Sigmoid colon (tissue), 7 donors: ENCODE data around the gene SERPINB12. TPM values are rescaled to one million over a fixed set of nuclear protein-coding genes. Genes with fewer than 3 reads are reported as not detected.
A peak's percentile ranks its signal among the peaks of the same experiment; 100 is the strongest.

Experiments
- DNase-seq: peaks from one replicate; pipeline ENCODE4 v3.0.0-alpha.2; 2019
- H3K27ac ChIP-seq, 4 donors: fragments of 200-600 bp; sonication (generic); one replicate each; pipeline ENCODE4 v1.5.1; 2016 to 2019; ENCODE audit warnings: mild to moderate bottlenecking in 1 of 4
- H3K27me3 ChIP-seq, 3 donors: fragments of 200-600 bp; sonication (generic); one replicate each; pipeline ENCODE4 v1.5.1; 2019; ENCODE audit warnings: mild to moderate bottlenecking in 1 of 3
- H3K36me3 ChIP-seq, 4 donors: fragments of 200-600 bp; sonication (generic); one replicate each; pipeline ENCODE4 v1.5.1; 2016 to 2019
- H3K4me1 ChIP-seq, 4 donors: fragments of 200-600 bp; sonication (generic); one replicate each; pipeline ENCODE4 v1.5.1; 2017 to 2019
- H3K4me3 ChIP-seq, 4 donors: fragments of 200-600 bp; sonication (generic); one replicate each; pipeline ENCODE4 v1.5.1; 2017 to 2019; ENCODE audit warnings: mild to moderate bottlenecking in 2 of 4, moderate library complexity in 1 of 4
- H3K9me3 ChIP-seq, 4 donors: fragments of 200-600 bp in 3 of 4; sonication (generic) in 3 of 4; one replicate each; pipeline versions ENCODE4 v1.5.1 to v1.6.1; 2013 to 2019
- EP300 ChIP-seq, 4 donors: sonication (generic); formaldehyde crosslinking; IDR thresholded peaks; one replicate each; pipeline ENCODE4 v1.6.1; 2017; ENCODE audit warnings: antibody characterized with exemption in 4 of 4
- POLR2A ChIP-seq, 2 donors: fragments of 450-650 bp; IDR thresholded peaks; one replicate each; pipeline ENCODE4 v1.6.1; 2016; ENCODE audit warnings: antibody characterized with exemption in 2 of 2, mild to moderate bottlenecking in 2 of 2, moderate library complexity in 2 of 2
- POLR2AphosphoS5 ChIP-seq, 4 donors: sonication (generic); formaldehyde crosslinking; IDR thresholded peaks; one replicate each; pipeline ENCODE4 v1.6.1; 2017; ENCODE audit warnings: antibody characterized with exemption in 4 of 4
- WGBS, 2 donors: extraction: QIAGEN DNeasy Blood & Tissue Kit; methylation state at CpG; one replicate each; pipeline ENCODE4 v1.1.7; 2013; 5-methylcytosine and 5-hydroxymethylcytosine counted together
- intact Hi-C: fragments of 100-400 bp; cut with DNase I; formaldehyde crosslinking; loops from one replicate; pipeline ENCODE4 v1.15.1; 2023
- polyA plus RNA-seq, 3 donors: library from polyadenylated mRNA; stranded (reverse); fragments of 200-250 nt; gene quantifications; one replicate each; pipeline ENCODE4 v1.2.3, GENCODE V29; 2013
- total RNA-seq, 4 donors: library from RNA; depleted of rRNA; stranded (reverse); fragments of >200 nt; gene quantifications; one replicate each; pipeline ENCODE4 v1.1.0, GENCODE V29; 2016
- TF ChIP-seq, protein P1 (sequence below), 4 experiments: fragments of 450-650 bp in 3 of 4; fragments of 200-600 bp in 1 of 4; IDR thresholded peaks; one replicate each; pipeline ENCODE4 v1.5.1; 2016 to 2019; ENCODE audit warnings: antibody characterized with exemption in 4 of 4, mild to moderate bottlenecking in 3 of 4, moderate library complexity in 2 of 4
- donor health status: healthy with polysubstance abuse.
- donor health status: Bipolar disorder and iron deficiency.
- donor health status: healthy.

The SERPINB12 gene
- total and polyA plus RNA-seq, 7 donors: not detected

DNA sequence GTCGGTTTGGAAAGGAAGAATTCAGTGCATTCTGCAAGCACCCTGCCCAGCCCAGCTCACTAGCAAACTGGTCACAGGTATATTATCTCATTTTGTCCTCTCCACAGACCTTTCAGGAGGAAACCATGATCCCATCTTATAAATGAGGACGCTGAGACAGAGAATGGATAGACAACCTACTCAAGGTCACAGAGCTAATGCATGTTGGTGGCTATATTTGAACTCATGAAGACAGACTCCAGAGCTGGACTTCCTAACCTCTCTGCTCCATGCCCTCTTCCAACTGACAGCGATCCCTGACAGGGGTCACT is 35.9 kb upstream of the SERPINB12 start:
- TF ChIP-seq POLR2AphosphoS5 (IDR thresholded peaks at IDR 0.05): no peak
- TF ChIP-seq, protein P1, sequence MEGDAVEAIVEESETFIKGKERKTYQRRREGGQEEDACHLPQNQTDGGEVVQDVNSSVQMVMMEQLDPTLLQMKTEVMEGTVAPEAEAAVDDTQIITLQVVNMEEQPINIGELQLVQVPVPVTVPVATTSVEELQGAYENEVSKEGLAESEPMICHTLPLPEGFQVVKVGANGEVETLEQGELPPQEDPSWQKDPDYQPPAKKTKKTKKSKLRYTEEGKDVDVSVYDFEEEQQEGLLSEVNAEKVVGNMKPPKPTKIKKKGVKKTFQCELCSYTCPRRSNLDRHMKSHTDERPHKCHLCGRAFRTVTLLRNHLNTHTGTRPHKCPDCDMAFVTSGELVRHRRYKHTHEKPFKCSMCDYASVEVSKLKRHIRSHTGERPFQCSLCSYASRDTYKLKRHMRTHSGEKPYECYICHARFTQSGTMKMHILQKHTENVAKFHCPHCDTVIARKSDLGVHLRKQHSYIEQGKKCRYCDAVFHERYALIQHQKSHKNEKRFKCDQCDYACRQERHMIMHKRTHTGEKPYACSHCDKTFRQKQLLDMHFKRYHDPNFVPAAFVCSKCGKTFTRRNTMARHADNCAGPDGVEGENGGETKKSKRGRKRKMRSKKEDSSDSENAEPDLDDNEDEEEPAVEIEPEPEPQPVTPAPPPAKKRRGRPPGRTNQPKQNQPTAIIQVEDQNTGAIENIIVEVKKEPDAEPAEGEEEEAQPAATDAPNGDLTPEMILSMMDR (IDR thresholded peaks at IDR 0.05): no peak
- TF ChIP-seq EP300 (IDR thresholded peaks at IDR 0.05): no peak
- TF ChIP-seq POLR2A (IDR thresholded peaks at IDR 0.05): no peak
- H3K4me1 ChIP-seq: no peaks in the 10 kb centered on the region
- no peaks in the 10 kb centered on the region for H3K36me3 ChIP-seq
- intact Hi-C loops: loop anchor here (10.0 kb wide), 2 partner anchors 141 to 491 kb away; partner anchors contain the start of gene KDSR
- H3K9me3 ChIP-seq: no peaks in the 10 kb centered on the region
- 59 to 64% methylated on average over 3 of the region's 3 CpGs for WGBS, 2 donors
- H3K27me3 ChIP-seq: no peaks in the 10 kb centered on the region
- no peak overlapping the region for H3K27ac ChIP-seq
- DNase-seq: no peak
- no peak overlapping the region for H3K4me3 ChIP-seq

DNA sequence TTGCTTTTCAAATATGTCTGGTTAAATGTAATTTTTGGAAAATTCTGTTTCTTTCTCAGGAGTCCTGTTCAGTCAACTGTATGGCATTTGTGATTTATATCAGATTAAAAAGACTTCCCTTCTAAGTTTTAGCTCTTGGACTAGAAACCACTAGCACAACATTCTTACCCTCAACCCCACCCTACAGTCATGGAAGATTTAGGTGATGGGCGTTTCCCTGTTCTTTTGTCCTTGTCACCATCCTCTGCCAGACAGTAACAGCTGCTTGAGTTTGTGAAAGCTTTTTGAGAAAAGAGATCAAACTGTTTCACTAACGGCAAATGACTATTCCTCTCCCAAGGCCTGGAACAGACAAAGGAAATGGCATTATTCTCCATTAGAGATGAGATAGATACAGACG is 33.6 kb upstream of the SERPINB12 start:
- H3K36me3 ChIP-seq: no peaks in the 10 kb centered on the region
- no peak for DNase-seq
- H3K4me3 ChIP-seq: no peak overlapping the region
- H3K27me3 ChIP-seq: no peaks in the 10 kb centered on the region
- intact Hi-C loops: loop anchor here (10.0 kb wide), 2 partner anchors 144 to 494 kb away; partner anchors contain the start of gene KDSR
- no peaks in the 10 kb centered on the region for H3K4me1 ChIP-seq
- TF ChIP-seq POLR2AphosphoS5 (IDR thresholded peaks at IDR 0.05) (no peak), EP300 (IDR thresholded peaks at IDR 0.05) (no peak), POLR2A (IDR thresholded peaks at IDR 0.05) (no peak)
- TF ChIP-seq, protein P1 (IDR thresholded peaks at IDR 0.05): no peak
- no peak overlapping the region for H3K27ac ChIP-seq
- H3K9me3 ChIP-seq: no peaks in the 10 kb centered on the region
- WGBS, 2 donors: 29 to 36% methylated on average over 3 of the region's 3 CpGs

DNA sequence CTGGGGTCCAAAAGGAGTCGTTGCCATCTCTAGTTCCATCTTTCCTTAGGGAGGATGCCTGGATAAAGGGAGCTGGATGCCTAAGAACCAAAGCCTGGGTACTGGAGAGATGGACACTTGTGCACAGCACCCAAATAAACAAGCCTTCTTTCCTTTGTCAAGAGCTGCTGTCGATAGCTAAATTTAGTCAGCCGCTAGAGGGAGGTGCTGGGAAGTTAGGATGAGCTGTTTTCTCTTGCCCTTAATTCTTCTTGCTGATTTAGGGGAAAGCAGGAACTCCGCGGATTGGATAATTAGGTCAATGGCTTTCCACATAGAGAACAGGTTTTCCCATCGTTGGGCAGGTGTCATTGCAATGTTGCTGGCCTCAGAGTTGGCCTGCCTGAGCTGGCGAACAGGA is 30.9 kb upstream of the SERPINB12 start:
- TF ChIP-seq POLR2AphosphoS5 (IDR thresholded peaks at IDR 0.05) (no peak), POLR2A (IDR thresholded peaks at IDR 0.05) (no peak), EP300 (IDR thresholded peaks at IDR 0.05) (no peak)
- TF ChIP-seq, protein P1 (IDR thresholded peaks at IDR 0.05): peak in 3 of 4 experiments; percentile 10 to 37 (median 26)
- Histone ChIP-seq H3K36me3 (no peaks in the 10 kb centered on the region), H3K27me3 (no peaks in the 10 kb centered on the region), H3K9me3 (no peaks in the 10 kb centered on the region), H3K4me3 (no peak overlapping the region), H3K27ac (no peak overlapping the region), H3K4me1 (no peaks in the 10 kb centered on the region)
- 28 to 34% methylated on average over 7 of the region's 7 CpGs for WGBS, 2 donors
- DNase-seq: no peak
- intact Hi-C loops: loop anchor here (10.0 kb wide), 1 partner anchor 474 kb away; no protein-coding TSS in a partner anchor

DNA sequence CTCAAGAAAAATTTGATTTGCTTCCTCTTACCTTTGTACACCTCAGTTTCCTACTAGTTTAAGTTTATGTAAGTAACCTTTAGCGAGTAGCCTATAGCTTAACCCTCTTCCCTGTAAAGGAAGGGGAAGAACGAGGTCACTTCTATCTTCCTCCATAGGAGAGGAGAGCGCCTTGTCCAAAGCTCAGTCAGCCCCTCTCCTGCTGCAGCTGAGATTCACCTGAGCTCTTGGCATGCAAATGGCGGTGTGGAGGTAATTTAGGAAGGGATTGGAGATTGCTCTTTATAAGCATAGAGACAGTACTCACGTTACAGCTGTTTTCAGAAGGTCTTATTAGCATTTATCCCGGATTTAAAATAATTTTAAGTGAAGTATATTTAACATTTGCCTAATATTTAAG is 27.8 kb upstream of the SERPINB12 start:
- Histone ChIP-seq H3K4me1 (peaks cover 0 to 5% (median 0%) of the 10 kb centered on the region in 4 donors), H3K4me3 (no peak overlapping the region), H3K36me3 (no peaks in the 10 kb centered on the region), H3K9me3 (no peaks in the 10 kb centered on the region), H3K27ac (no peak overlapping the region), H3K27me3 (no peaks in the 10 kb centered on the region)
- intact Hi-C loops: loop anchor here (10.0 kb wide), 1 partner anchor 470 kb away; no protein-coding TSS in a partner anchor
- WGBS, 2 donors: 66 to 78% methylated on average over 6 of the region's 6 CpGs
- TF ChIP-seq, protein P1 (IDR thresholded peaks at IDR 0.05): no peak
- TF ChIP-seq POLR2A (IDR thresholded peaks at IDR 0.05) (no peak), POLR2AphosphoS5 (IDR thresholded peaks at IDR 0.05) (no peak), EP300 (IDR thresholded peaks at IDR 0.05) (no peak)
- DNase-seq: no peak
